B cell (primary cell): ENCODE data around the gene UNC5B.

ENCODE experiments used
- CTCF ChIP-seq: fragments of 200-600 bp; IDR thresholded peaks from one replicate; pipeline ENCODE4 v1.8.0; 2022; ENCODE audit warnings: antibody characterized with exemption, mild to moderate bottlenecking
- EZH2 ChIP-seq: IDR thresholded peaks from 2 replicates; pipeline ENCODE4 v1.6.1; 2012; ENCODE audit warnings: borderline replicate concordance, low read depth, mild to moderate bottlenecking, moderate library complexity, low read length; ENCODE audit not compliant: insufficient read depth, poor library complexity, severe bottlenecking

GRCh38 chr10:71211053-71211452, 1.3 kb upstream of the UNC5B start:
- no peak for TF ChIP-seq EZH2
- no peak for TF ChIP-seq CTCF
